B cell (primary cell): ENCODE data around the gene CES4A. TPM values are rescaled to one million over a fixed set of nuclear protein-coding genes. Genes with fewer than 3 reads are reported as not detected.

Source experiments
- ATAC-seq: fragments of 200-7000 bp; cut with Tn5 transposase; one replicate; pipeline ENCODE4 v1.10.0; 2021; ENCODE audit warnings: low read depth, mild to moderate bottlenecking, moderate number of reproducible peaks, moderate library complexity
- CTCF ChIA-PET: fragments of 350-600 bp; sonication (Branson Sonifier 250); formaldehyde crosslinking; loops from one replicate; lab custom pipeline; 2021; ENCODE audit warnings: antibody characterized with exemption, inconsistent platforms; lab: Charles Lee
- POLR2A ChIA-PET: fragments of 350-600 bp; sonication (Branson Sonifier 250); formaldehyde crosslinking; loops from one replicate; lab custom pipeline; 2021; ENCODE audit warnings: antibody characterized with exemption; lab: Charles Lee
- DNase-seq: peaks from one replicate; pipeline ENCODE4 v3.0.0; 2013
- H2AFZ ChIP-seq: 2 replicates; pipeline ENCODE4 v1.6.1; 2012; ENCODE audit warnings: mild to moderate bottlenecking, low read depth, low read length; ENCODE audit not compliant: insufficient read depth, poor library complexity, severe bottlenecking
- H3K27ac ChIP-seq, 2 donors: 1 replicate in 1 of 2; 2 replicates in 1 of 2; pipeline ENCODE4 v1.5.1; 2012 to 2013; ENCODE audit warnings: low read length in 2 of 2, mild to moderate bottlenecking in 2 of 2, moderate library complexity in 1 of 2
- H3K27me3 ChIP-seq, 4 experiments: fragments of 200-600 bp in 1 of 4; sonication (generic) in 1 of 4; replicated peaks in 1 of 4; 1 replicate in 2 of 4; 2 replicates in 2 of 4; pipeline versions ENCODE4 v1.6.1 to v1.7.0; 2013 to 2016; ENCODE audit warnings: low read length in 3 of 4, mild to moderate bottlenecking in 2 of 4, mixed read lengths in 1 of 4, moderate library complexity in 1 of 4; ENCODE audit not compliant: insufficient read depth in 4 of 4, control insufficient read depth in 3 of 4; ENCODE audit errors: control extremely low read depth in 1 of 4
- H3K36me3 ChIP-seq, 2 experiments: replicated peaks in 1 of 2; 1 replicate in 1 of 2; 2 replicates in 1 of 2; pipeline versions ENCODE4 v1.6.1 to v1.7.1; 2013; ENCODE audit warnings: low read length in 1 of 2; ENCODE audit not compliant: insufficient read depth in 2 of 2, control insufficient read depth in 1 of 2; ENCODE audit errors: control extremely low read depth in 1 of 2, extremely low read depth in 1 of 2
- H3K4me1 ChIP-seq, 2 donors: fragments of 200-600 bp in 1 of 2; sonication (generic) in 1 of 2; 1 replicate in 1 of 2; 2 replicates in 1 of 2; pipeline versions ENCODE4 v1.5.1 to v1.6.1; 2013 to 2017; ENCODE audit warnings: low read length in 2 of 2; ENCODE audit not compliant: control insufficient read depth in 2 of 2, insufficient read depth in 2 of 2
- H3K4me2 ChIP-seq: replicated peaks from 2 replicates; pipeline ENCODE3; 2012; ENCODE audit warnings: mild to moderate bottlenecking, low read depth, low read length; ENCODE audit not compliant: poor library complexity, severe bottlenecking
- H3K4me3 ChIP-seq, 5 experiments: fragments of 200-600 bp in 1 of 5; sonication (generic) in 1 of 5; 1 replicate in 3 of 5; 2 replicates in 2 of 5; pipeline versions ENCODE4 v1.5.1 to v1.7.0; 2011 to 2016; ENCODE audit warnings: low read length in 4 of 5, mild to moderate bottlenecking in 4 of 5, low read depth in 2 of 5, control low read depth in 1 of 5, moderate library complexity in 1 of 5; ENCODE audit not compliant: insufficient read depth in 1 of 5; ENCODE audit errors: control extremely low read depth in 1 of 5, extremely low read depth in 1 of 5
- H3K79me2 ChIP-seq: fragments of 200-600 bp; sonication (generic); one replicate; pipeline ENCODE4 v1.6.0; 2016; ENCODE audit warnings: low read length; ENCODE audit not compliant: control insufficient read depth, insufficient read depth
- H3K9ac ChIP-seq: fragments of 200-600 bp; sonication (generic); 2 replicates; pipeline ENCODE4 v1.6.1; 2017; ENCODE audit warnings: mild to moderate bottlenecking, low read length, moderate library complexity
- H3K9me3 ChIP-seq, 3 donors: one replicate each; pipeline versions ENCODE4 v1.6.1 to v1.7.1; 2013; ENCODE audit warnings: low read length in 2 of 3; ENCODE audit not compliant: control insufficient read depth in 2 of 3, insufficient read depth in 1 of 3; ENCODE audit errors: control extremely low read depth in 1 of 3
- H4K20me1 ChIP-seq: 2 replicates; pipeline ENCODE4 v1.6.0; 2012; ENCODE audit warnings: mild to moderate bottlenecking, low read length; ENCODE audit not compliant: insufficient read depth, control insufficient read depth, poor library complexity, severe bottlenecking
- H3K27ac Mint-ChIP-seq: one replicate; pipeline ENCODE4 v1.8.0; 2021; ENCODE audit warnings: mixed read lengths
- H3K27me3 Mint-ChIP-seq: one replicate; pipeline ENCODE4 v1.8.0; 2021; ENCODE audit warnings: mixed read lengths
- H3K4me1 Mint-ChIP-seq: one replicate; pipeline ENCODE4 v1.8.0; 2021; ENCODE audit warnings: mixed read lengths
- H3K4me3 Mint-ChIP-seq: one replicate; pipeline ENCODE4 v1.8.0; 2021; ENCODE audit warnings: mixed read lengths
- H3K9me3 Mint-ChIP-seq: one replicate; pipeline ENCODE4 v1.8.0; 2022; ENCODE audit warnings: mixed read lengths; ENCODE audit not compliant: insufficient read depth
- CTCF ChIP-seq: fragments of 200-600 bp; IDR thresholded peaks from one replicate; pipeline ENCODE4 v1.8.0; 2022; ENCODE audit warnings: antibody characterized with exemption, mild to moderate bottlenecking
- EZH2 ChIP-seq: IDR thresholded peaks from 2 replicates; pipeline ENCODE4 v1.6.1; 2012; ENCODE audit warnings: borderline replicate concordance, low read depth, mild to moderate bottlenecking, moderate library complexity, low read length; ENCODE audit not compliant: insufficient read depth, poor library complexity, severe bottlenecking
- WGBS: methylation state at CpG from one replicate; pipeline ENCODE4 v1.1.5; 2013; ENCODE audit warnings: missing lambda C conversion rate; ENCODE audit not compliant: insufficient coverage; 5-methylcytosine and 5-hydroxymethylcytosine counted together
- intact Hi-C: fragments of 100-400 bp; cut with micrococcal nuclease; formaldehyde crosslinking; loops from one replicate; pipeline ENCODE4 v1.10.0; 2022
- polyA plus RNA-seq: library from polyadenylated mRNA; depleted of rRNA; stranded (reverse); fragments of >200 nt; gene quantifications from 2 replicates; pipeline ENCODE4 v1.2.3, GENCODE V29; 2012
- total RNA-seq, 2 donors: library from RNA; stranded (reverse); fragments of 120-200 nt in 1 of 2; gene quantifications; 1 replicate in 1 of 2; 2 replicates in 1 of 2; pipeline versions ENCODE4 v1.2.3 to v1.2.4, GENCODE V29; 2013 to 2022

The CES4A gene
- total and polyA plus RNA-seq, 2 donors (not counting 1 experiment from before 2014, with no cell fraction given): 8.4 to 17.3 TPM

- peak; percentile 41 for DNase-seq
- H3K9ac ChIP-seq: no peak overlapping the region
- intact Hi-C loops: no loop called here
- H3K4me3 Mint-ChIP-seq: peak overlapping the region; percentile 53
- CTCF ChIA-PET: interaction anchor here (0.9 to 1.9 kb wide), 3 partner anchors 10 to 223 kb away, joined by 4 to 8 read pairs (median 5); no protein-coding TSS in a partner anchor
- peak overlapping the region; percentile 20 to 23 for H3K27ac ChIP-seq
- H3K4me1 Mint-ChIP-seq: peaks cover 14% of the 10 kb centered on the region
- H3K27me3 ChIP-seq: no peaks in the 10 kb centered on the region
- H3K4me1 ChIP-seq: peaks cover 7 to 14% of the 10 kb centered on the region in 2 donors
- H4K20me1 ChIP-seq: no peaks in the 10 kb centered on the region
- no peaks in the 10 kb centered on the region for H3K9me3 Mint-ChIP-seq
- peak overlapping the region; percentile 66 for H3K4me2 ChIP-seq
- WGBS: 2% methylated on average over 4 of the region's 5 CpGs
- H3K27me3 Mint-ChIP-seq: peaks cover 12% of the 10 kb centered on the region
- no peaks in the 10 kb centered on the region for H3K36me3 ChIP-seq
- TF ChIP-seq EZH2 (no peak), CTCF (no peak)
- H3K79me2 ChIP-seq: no peaks in the 10 kb centered on the region
- ATAC-seq: no peak
- peaks cover 0 to 3% (median 0%) of the 10 kb centered on the region in 3 donors for H3K9me3 ChIP-seq
- POLR2A ChIA-PET: interaction anchor here (0.9 kb wide), 1 partner anchor 82 kb away, joined by 3 read pairs; the partner anchor contains the start of gene PDP2
- no peak overlapping the region for H3K27ac Mint-ChIP-seq
- peak overlapping the region; percentile 88 for H2AFZ ChIP-seq
- H3K4me3 ChIP-seq: no peak overlapping the region
Measured at GRCh38 chr16:66961914-66962313, 26.5 kb upstream of the CES4A start.

- Histone ChIP-seq H3K36me3 (no peaks in the 10 kb centered on the region), H4K20me1 (no peaks in the 10 kb centered on the region), H3K79me2 (no peaks in the 10 kb centered on the region), H3K4me2 (no peak overlapping the region), H3K4me1 (peaks cover 7 to 14% of the 10 kb centered on the region in 2 donors), H3K4me3 (no peak overlapping the region), H3K27ac (no peak overlapping the region), H3K9ac (no peak overlapping the region), H2AFZ (no peak overlapping the region), H3K9me3 (peaks cover 0 to 3% (median 0%) of the 10 kb centered on the region in 3 donors), H3K27me3 (no peaks in the 10 kb centered on the region)
- 90% methylated on average over 6 of the region's 6 CpGs for WGBS
- ChIA-PET POLR2A (interaction anchor here (0.6 kb wide), 1 partner anchor 87 kb away, joined by 3 read pairs; no protein-coding TSS in a partner anchor), CTCF (interaction anchor here (1.1 kb wide), 1 partner anchor 191 kb away, joined by 3 read pairs; no protein-coding TSS in a partner anchor)
- ATAC-seq (no peak), DNase-seq (no peak)
- Mint-ChIP-seq H3K27ac (no peak overlapping the region), H3K27me3 (peaks cover 3% of the 10 kb centered on the region), H3K4me3 (no peak overlapping the region), H3K9me3 (no peaks in the 10 kb centered on the region), H3K4me1 (peaks cover 14% of the 10 kb centered on the region)
- TF ChIP-seq CTCF (no peak), EZH2 (no peak)
- intact Hi-C loops: no loop called here
Measured at GRCh38 chr16:66964049-66964448, 24.3 kb upstream of the CES4A start.
